T-helper 2 cell treated with Interferon-gamma antibody and Interleukin-4, amounts not matched to agents 5 μg/mL and 100 μg/mL, for 36 hours (primary cell): ENCODE measurements around the gene PBX1.
"Not testable (repeated sequence)": the region's sequence is repeated elsewhere in the genome, so short reads cannot be mapped to it uniquely, and the experiment has no call there.

Source experiments
- DNase-seq: peaks from one replicate; pipeline ENCODE4 v3.0.0; 2021; ENCODE audit warnings: low spot score
- H3K27ac Mint-ChIP-seq: one replicate; pipeline ENCODE4 v1.8.0; 2021; ENCODE audit warnings: mild to moderate bottlenecking, mixed read lengths
- H3K27me3 Mint-ChIP-seq: one replicate; pipeline ENCODE4 v1.8.0; 2021; ENCODE audit warnings: low read depth, mixed read lengths
- H3K36me3 Mint-ChIP-seq: one replicate; pipeline ENCODE4 v1.8.0; 2021; ENCODE audit warnings: low read depth, mixed read lengths
- H3K4me1 Mint-ChIP-seq: one replicate; pipeline ENCODE4 v1.8.0; 2021; ENCODE audit warnings: low read depth, mixed read lengths
- H3K4me3 Mint-ChIP-seq: one replicate; pipeline ENCODE4 v1.8.0; 2022; ENCODE audit warnings: mild to moderate bottlenecking, moderate library complexity, mixed read lengths
- H3K9me3 Mint-ChIP-seq: one replicate; pipeline ENCODE4 v1.8.0; 2021; ENCODE audit warnings: mixed read lengths

The PBX1 gene

DNA sequence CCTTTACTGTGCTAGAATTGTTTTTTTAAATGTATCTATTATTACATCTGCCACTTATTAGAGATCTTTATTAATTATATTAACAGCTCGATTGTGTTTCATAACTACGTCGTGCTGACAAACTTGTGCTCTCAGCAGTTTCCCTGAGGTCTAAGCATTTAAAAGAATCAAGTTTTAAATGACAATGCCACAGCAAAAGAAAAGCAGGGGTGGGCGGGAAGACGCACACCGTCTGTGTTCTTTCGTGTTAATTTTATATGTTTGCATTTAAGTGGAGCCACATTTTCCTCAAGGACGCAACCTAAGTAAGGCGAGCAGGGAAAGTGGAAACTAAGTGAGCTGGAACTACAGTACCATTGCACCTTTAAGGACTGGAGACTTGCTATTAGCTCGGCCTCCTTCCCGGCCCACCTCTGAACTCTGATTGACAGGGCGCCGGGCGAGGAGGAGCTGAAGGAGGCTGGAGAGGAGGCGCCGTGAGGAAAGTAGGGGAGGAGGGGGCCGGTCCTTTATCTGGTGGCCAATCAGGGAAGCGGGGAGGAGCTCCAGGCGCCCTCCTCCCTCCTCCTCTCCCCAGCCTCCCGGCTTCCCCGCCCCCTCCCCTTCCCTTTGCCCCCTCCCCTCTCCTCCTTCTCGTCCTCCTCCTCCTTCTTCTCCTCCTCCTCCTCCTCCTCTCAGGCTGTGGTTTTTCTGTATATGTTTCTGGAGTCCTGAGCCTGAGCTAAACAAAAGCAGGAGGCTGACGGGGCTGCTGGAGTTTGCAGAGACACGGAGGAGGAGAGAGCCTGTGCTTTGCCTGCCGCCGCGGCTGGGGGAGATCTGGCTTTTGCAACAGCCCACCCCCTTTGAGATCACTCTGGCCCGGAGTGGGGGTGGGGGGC is at the start of gene PBX1:
TSS of gene PBX1 (plus strand) at position 724 of the 881 bp plus-strand sequence.
- no peaks in the 10 kb centered on the region for H3K9me3 Mint-ChIP-seq

DNA sequence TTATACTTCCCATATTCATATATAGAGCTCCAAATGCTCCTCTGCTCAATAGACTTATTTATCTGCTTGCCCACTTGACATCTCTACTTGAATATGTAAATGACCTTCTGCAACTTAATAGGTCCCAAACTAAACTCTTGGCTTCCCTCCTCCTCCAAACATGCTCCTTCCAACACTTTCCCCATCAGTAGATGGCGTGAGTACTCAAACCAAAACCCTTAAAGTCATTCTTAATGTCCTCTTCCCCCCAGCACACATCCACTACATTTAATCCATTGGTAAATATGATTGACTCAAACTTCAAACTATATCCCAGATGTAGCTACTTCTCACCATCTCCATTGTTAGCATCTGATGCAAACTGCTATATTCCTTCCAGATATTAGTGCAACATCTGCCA is 48.5 kb upstream of the PBX1 start:
- DNase-seq, result no peak
- no peak overlapping the region for H3K27ac Mint-ChIP-seq
- H3K4me1 Mint-ChIP-seq, result no peaks in the 10 kb centered on the region
- no peaks in the 10 kb centered on the region for H3K27me3 Mint-ChIP-seq
- peaks cover 6% of the 10 kb centered on the region for H3K9me3 Mint-ChIP-seq
- no peaks in the 10 kb centered on the region for H3K36me3 Mint-ChIP-seq
- no peak overlapping the region for H3K4me3 Mint-ChIP-seq

More for the DNA sequence above, at the start of gene PBX1:
- Mint-ChIP-seq H3K27ac (no peak within 1 kb of the TSS), H3K4me1 (peaks cover 4% of the 10 kb centered on the region), H3K4me3 (peak within 1 kb of the TSS; percentile 70), H3K36me3 (no peaks in the 10 kb centered on the region), H3K27me3 (peaks cover 27% of the 10 kb centered on the region)
- peak; percentile 64 for DNase-seq

DNA sequence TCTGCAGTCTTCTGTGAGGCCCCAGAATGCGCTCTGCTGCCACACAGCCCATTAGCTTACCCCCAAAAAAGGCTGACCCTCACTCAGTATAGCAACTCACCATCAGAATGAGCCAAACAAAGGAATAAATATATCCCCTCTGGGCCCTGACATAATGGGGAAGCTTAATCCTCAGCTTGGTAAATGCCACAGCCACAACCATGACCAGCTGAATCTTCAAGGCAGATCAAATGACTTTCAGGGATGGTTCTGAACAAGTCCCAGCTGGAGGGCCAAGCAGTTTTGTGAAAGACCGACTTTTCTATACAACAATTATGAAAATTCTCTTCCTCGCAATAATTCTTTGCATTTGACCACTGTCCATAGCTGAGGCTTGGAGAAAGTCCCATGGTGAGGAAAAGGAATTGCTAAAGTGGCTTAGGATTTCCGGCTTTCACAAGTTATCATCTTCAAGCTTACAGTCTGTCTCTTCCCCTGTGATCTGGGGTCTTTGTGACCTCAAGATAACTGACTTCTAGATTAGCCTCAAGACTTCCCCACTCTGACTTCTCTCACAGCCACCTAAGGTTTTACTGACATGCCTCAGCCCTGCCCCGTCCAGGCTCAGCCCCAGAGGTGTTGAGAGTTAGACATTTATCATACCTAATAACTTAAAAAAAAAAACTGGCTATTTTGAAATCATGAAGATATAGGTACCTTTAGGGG is 47.8 kb upstream of the PBX1 start:
- no peak overlapping the region for H3K27ac Mint-ChIP-seq

DNA sequence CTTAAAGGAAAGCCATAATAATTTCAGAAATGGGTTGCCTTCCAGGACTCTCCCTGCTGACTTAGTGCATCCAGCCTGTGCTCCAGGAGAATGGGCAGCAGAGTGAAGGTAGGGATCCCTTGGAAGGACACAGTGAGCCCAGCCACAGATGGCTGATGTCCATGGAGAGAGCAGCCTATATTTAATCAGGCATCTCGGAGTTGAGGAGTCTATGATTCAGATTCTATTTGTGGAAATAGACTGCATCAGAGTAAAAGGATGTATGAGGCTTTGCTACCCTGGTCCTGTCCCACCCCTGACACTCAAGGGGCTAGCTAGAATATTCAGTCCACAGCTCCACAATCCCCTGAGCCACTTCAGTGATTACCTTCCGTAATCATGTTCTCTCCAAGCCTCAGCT is 43.8 kb upstream of the PBX1 start:
- Mint-ChIP-seq H3K4me1 (no peaks in the 10 kb centered on the region), H3K36me3 (no peaks in the 10 kb centered on the region), H3K27me3 (no peaks in the 10 kb centered on the region), H3K4me3 (no peak overlapping the region), H3K9me3 (no peaks in the 10 kb centered on the region), H3K27ac (no peak overlapping the region)
- no peak for DNase-seq

More for the DNA sequence above, 47.8 kb upstream of the PBX1 start:
- Mint-ChIP-seq H3K4me3 (no peak overlapping the region), H3K9me3 (peaks cover 6% of the 10 kb centered on the region), H3K4me1 (no peaks in the 10 kb centered on the region), H3K36me3 (no peaks in the 10 kb centered on the region), H3K27me3 (no peaks in the 10 kb centered on the region)
- DNase-seq, result no peak

DNA sequence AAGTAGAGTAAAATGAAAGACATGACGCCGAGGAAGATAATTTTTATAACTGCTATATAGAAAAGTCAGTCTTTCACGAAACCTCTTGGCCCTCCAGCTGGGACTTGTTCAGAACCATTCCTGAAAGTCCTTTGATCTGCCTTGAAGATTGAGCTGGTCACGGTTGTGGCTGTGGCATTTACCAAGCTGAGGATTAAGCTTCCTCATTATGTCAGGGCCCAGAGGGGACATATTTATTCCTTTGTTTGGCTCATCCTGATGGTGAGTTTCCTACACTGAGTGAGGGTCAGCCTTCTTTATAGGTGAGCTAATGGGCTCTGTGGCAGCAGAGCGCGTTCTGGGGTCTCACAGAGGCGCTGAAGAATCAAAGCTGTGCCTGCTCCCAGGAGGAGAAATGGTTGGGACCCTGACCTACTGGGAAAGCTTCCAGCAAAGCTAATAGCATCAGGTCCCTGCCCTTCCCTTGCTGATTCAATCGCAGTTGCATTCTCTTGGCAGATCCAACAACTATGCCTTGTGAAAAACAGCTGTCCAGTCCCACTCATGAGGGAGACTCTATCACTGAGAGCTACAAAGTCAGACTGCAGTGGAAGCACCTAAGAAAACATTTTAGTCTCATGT is 43.2 kb upstream of the PBX1 start:
- DNase-seq, result no peak
- H3K27me3 Mint-ChIP-seq, result no peaks in the 10 kb centered on the region
- no peak overlapping the region for H3K27ac Mint-ChIP-seq
- no peaks in the 10 kb centered on the region for H3K4me1 Mint-ChIP-seq
- no peak overlapping the region for H3K4me3 Mint-ChIP-seq
- no peaks in the 10 kb centered on the region for H3K9me3 Mint-ChIP-seq
- no peaks in the 10 kb centered on the region for H3K36me3 Mint-ChIP-seq

DNA sequence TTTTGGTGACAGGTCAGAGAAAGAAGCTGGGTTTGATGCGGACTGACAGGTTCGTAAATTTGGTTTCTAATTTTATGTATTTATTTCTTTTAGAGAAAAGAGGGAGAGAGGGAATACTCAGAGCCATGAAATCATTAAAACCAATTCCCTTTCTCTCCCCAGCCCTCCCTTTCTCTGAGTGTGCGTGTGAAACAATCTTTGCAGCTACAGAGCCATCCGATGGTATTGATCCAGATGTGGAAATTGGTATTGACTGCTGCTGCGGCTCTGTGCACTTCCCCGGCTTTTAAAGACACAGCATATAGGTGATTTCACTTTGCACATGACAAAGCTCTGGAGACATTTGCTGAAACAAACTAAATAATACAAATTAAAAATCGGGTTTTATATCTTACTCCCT is 42.4 kb upstream of the PBX1 start:
- Mint-ChIP-seq H3K9me3 (no peaks in the 10 kb centered on the region), H3K27ac (no peak overlapping the region), H3K27me3 (no peaks in the 10 kb centered on the region), H3K4me1 (no peaks in the 10 kb centered on the region), H3K4me3 (no peak overlapping the region), H3K36me3 (no peaks in the 10 kb centered on the region)
- DNase-seq, result no peak

DNA sequence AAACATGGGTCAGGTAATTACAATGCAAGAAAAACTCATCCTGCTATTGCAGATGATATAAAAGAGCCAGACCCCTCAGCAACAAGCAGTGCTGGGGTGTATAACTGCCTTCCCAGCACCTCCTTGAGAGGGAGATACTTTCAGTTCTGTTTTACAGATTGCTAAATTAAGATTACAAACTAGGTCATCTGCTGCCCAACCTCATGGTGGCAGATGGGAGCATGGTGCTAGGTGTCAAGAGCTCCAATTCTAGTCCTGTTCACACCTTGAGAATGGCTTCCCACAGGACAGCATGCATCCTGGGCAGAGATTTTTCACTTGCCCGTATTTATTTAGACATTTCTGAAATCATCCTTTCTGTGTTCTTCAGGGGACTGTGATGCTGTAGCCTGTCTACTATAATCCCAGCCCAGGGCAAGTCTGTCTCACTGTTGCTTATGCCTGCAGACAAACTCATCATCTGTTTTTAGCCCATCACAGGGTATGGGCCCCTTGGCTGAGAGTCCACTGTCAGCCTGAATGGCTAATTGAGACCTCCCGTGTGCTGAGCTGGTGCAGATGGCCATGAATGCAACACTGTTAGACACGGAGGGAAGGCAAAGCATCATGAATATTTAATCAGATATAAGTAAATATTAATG is 40.2 kb upstream of the PBX1 start:
- DNase-seq, result no peak

DNA sequence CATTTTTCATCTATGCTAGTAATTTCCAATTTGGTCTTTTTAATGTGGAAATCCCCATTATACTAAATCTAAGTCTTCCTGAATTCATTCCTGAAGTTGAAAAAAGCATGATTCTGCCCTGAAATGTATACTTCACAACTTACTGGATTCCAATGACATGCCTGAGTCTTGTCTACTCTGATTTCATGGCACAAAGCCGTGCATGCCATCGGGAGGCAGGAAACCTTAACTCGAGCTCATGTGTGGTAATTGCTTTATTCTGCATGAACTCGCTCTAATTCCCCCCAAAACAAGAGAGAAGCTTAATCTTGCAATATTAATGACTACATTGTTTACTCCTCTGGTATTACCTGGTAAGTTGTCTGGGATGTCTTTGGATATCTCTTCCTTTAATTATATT is 39.6 kb upstream of the PBX1 start:
- no peaks in the 10 kb centered on the region for H3K36me3 Mint-ChIP-seq

More for the DNA sequence above, 40.2 kb upstream of the PBX1 start:
- no peaks in the 10 kb centered on the region for H3K27me3 Mint-ChIP-seq
- H3K27ac Mint-ChIP-seq, result no peak overlapping the region
- H3K4me1 Mint-ChIP-seq, result no peaks in the 10 kb centered on the region
- no peaks in the 10 kb centered on the region for H3K9me3 Mint-ChIP-seq
- H3K4me3 Mint-ChIP-seq, result no peak overlapping the region
- H3K36me3 Mint-ChIP-seq, result no peaks in the 10 kb centered on the region

DNA sequence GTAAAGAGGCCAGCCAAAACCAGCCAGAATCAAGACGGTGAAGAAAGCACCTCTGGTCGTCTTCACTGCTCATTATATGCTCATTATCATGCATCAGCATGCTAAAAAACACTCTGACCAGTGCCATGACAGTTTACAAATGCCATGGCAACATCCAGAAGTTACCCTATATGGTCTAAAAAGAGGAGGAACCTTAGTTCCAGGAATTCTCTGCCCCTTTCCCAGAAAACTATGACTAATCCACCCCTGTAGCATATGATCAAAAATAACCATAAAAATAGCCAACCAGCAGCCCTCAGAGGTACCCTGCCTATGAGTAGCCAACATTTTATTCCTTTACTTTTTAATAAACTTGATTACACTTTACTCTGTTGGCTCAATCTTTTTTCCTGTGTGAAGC is 34.2 kb upstream of the PBX1 start:
- no peaks in the 10 kb centered on the region for H3K27me3 Mint-ChIP-seq
- no peak overlapping the region for H3K4me3 Mint-ChIP-seq
- DNase-seq, result no peak
- no peaks in the 10 kb centered on the region for H3K4me1 Mint-ChIP-seq
- H3K27ac Mint-ChIP-seq, result no peak overlapping the region
- no peaks in the 10 kb centered on the region for H3K36me3 Mint-ChIP-seq
- H3K9me3 Mint-ChIP-seq, result peaks cover 20% of the 10 kb centered on the region

More for the DNA sequence above, 39.6 kb upstream of the PBX1 start:
- Mint-ChIP-seq H3K27me3 (no peaks in the 10 kb centered on the region), H3K4me1 (no peaks in the 10 kb centered on the region), H3K4me3 (no peak overlapping the region), H3K27ac (no peak overlapping the region), H3K9me3 (no peaks in the 10 kb centered on the region)
- no peak for DNase-seq

DNA sequence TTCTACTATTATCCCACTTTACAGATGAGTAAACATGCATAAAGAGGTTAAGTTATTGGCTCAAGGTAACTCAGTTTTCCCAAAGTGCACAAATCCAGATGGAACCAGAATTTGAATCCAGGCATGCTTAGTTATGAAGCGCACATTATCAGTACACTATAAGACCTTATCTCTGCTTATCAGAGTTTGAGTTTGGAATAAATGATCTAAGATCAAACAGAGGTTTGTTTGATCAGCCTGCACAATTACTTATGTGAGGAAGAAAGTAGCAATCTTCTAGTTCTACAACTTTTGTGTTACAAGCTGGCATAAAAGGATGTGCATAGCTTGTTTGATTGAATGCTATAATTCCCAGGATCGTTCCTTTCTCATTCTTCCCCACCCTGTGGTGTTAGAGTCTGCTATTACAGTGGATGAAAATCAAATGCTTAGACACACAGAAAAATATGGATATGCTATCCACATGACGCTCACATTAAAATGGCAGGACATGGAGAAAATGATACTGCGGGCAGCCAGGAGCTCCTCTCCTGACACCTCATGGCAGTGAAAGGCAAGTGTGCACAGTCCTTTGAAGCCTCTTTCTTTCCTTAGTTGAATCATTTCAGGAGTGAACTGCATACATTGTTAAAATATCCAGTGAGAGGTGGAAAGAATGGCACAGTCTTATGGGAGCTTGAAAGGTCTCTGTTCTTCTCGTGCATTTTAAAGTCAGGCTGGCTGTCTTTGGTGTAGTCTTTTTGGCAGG is 23.9 kb upstream of the PBX1 start:
- Mint-ChIP-seq H3K9me3 (no peaks in the 10 kb centered on the region), H3K27ac (no peak overlapping the region), H3K27me3 (no peaks in the 10 kb centered on the region), H3K4me1 (no peaks in the 10 kb centered on the region), H3K4me3 (no peak overlapping the region), H3K36me3 (no peaks in the 10 kb centered on the region)
- no peak for DNase-seq

DNA sequence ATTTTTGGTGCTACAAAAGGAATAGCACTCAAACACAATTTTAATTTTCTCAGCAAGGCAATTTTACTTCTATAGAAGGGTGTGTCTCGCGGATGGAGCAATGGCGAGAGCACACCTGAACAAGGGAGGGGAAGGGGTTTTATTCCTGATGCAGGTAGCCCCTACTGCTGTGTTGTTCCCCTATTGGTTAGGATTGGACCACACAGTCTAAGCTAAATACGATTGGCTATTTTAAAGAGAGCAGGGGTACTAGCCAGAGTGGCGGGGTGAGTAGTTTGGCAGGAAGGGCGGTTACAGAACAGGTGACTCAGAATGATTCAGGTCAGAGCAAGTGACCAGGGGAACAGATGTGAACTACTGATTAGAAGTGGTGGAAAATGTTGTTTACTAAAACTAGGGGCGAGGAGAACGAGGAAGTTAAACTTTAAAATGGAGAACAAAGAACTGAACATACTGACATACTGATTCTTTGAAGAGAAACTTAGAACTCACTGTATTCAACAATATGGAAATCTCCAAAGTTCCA is 6.5 kb upstream of the PBX1 start:
- peaks cover 28% of the 10 kb centered on the region for H3K9me3 Mint-ChIP-seq
- not testable (repeated sequence) for DNase-seq, H3K27ac Mint-ChIP-seq, H3K36me3 Mint-ChIP-seq, H3K4me3 Mint-ChIP-seq, H3K4me1 Mint-ChIP-seq, H3K27me3 Mint-ChIP-seq

DNA sequence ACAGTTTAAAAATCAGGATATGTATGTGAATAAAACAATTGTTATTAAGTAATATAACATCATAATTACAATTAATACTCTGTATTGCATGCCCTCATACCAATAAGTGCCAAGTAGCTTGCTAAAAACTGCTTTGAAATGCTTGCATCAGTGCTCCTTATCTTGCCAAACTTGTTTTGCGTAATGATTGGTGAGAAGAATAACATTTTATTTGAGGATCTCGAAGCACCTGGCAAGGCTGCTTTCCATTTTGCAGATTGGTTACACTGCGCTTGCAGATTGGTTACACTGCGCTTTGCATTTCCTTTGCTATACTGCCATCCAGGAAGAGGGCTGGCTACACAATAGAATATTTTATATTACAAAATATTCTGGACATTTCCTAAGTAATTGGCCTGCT is 1.7 kb upstream of the PBX1 start:
- Mint-ChIP-seq H3K27ac (no peak overlapping the region), H3K4me1 (peaks cover 4% of the 10 kb centered on the region), H3K36me3 (no peaks in the 10 kb centered on the region), H3K27me3 (peaks cover 27% of the 10 kb centered on the region), H3K9me3 (peaks cover 11% of the 10 kb centered on the region), H3K4me3 (no peak overlapping the region)
- no peak for DNase-seq

DNA sequence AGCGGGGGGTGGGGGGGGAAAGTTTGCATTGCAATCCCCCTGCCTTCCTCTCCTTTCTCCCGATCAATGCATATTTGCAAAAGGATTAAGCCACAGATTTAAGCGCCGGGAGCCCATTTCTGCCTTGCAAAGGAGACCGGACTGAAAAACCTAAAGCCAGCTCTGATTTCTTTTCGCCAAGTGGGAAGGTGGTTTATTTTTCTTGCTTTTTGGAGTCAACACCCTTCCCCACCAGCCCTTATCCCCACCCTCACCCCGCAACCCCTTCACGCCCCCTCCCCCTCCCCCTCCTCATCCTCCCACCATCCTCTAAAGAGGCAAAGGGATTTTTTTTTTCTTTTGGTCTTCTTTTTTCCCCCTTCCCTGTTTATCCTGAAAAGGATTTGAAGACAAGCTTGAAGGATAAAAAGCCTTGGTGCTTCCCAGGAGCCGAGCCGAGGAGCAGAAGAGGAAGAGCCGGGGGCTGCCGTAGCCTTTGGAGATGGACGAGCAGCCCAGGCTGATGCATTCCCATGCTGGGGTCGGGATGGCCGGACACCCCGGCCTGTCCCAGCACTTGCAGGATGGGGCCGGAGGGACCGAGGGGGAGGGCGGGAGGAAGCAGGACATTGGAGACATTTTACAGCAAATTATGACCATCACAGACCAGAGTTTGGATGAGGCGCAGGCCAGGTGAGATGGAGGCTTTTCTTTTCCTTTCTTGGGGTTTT is 513 bp downstream of the PBX1 start:
- Mint-ChIP-seq H3K36me3 (no peaks in the 10 kb centered on the region), H3K27me3 (peaks cover 27% of the 10 kb centered on the region), H3K9me3 (no peaks in the 10 kb centered on the region), H3K4me1 (peaks cover 4% of the 10 kb centered on the region), H3K4me3 (peak overlapping the region; percentile 70), H3K27ac (no peak overlapping the region)
- DNase-seq, result no peak
